ENCODE measurements around the gene PKIG.

The PKIG gene

GRCh38 chr20:44552050-44552449, 30.3 kb upstream of the PKIG start:
- peaks cover 11% of the 10 kb centered on the region; the same call in 1 of the 2 replicates for H3F3A ChIP-seq (ENCODE audit: low read depth)

DNA sequence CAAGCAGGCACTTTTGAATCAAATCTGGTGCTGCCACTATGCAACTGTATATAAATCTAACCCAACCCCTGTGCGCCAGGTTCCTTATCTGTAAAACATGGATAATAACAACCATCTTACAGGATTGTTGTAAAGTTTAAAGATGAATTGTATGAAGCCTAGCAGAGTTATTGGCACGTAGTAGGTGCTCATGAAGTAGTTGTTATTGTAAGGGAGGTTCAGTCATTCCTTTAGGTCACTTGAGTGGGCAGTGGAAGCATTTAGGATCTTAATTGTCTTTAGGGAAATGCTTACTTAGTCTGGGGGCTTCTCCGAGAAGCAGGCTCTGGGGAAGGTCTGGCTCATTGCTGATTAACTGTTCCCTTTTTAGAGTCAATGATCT, 29.8 kb upstream of the PKIG start:
- Histone ChIP-seq H3K4me2 (ENCODE audit: low read depth, low read length, poor library complexity, severe bottlenecking) (peak overlapping the region; percentile 55), H3K79me2 (ENCODE audit: insufficient read depth, low read length) (peaks cover 17% of the 10 kb centered on the region; the same call in 1 of the 2 replicates), H4K20me1 (ENCODE audit: insufficient read depth, low read length, poor library complexity, severe bottlenecking) (no peaks in the 10 kb centered on the region), H3K4me3 (ENCODE audit: low read length, poor library complexity, severe bottlenecking) (peak overlapping the region; percentile 42), H3K4me1 (ENCODE audit: insufficient read depth, low read length, poor library complexity, severe bottlenecking) (peaks cover 54% of the 10 kb centered on the region), H2AFZ (ENCODE audit: low read length) (peak overlapping the region; percentile 19; the same call in 1 of the 2 replicates), H3K9ac (ENCODE audit: low read depth, low read length, poor library complexity, severe bottlenecking) (peak overlapping the region; percentile 56), H3K9me3 (ENCODE audit: insufficient read depth, low read depth, low read length) (no peaks in the 10 kb centered on the region), H3K36me3 (ENCODE audit: insufficient read depth, low read length) (no peaks in the 10 kb centered on the region), H3K9me2 (replicated peaks; ENCODE audit: low read depth, low read length) (no peaks in the 10 kb centered on the region), H3F3A (ENCODE audit: low read depth) (peaks cover 11% of the 10 kb centered on the region; the same call in 1 of the 2 replicates), H3K27me3 (ENCODE audit: insufficient read depth, low read length, poor library complexity, severe bottlenecking) (no peaks in the 10 kb centered on the region)
- TF ChIP-seq, protein P1, sequence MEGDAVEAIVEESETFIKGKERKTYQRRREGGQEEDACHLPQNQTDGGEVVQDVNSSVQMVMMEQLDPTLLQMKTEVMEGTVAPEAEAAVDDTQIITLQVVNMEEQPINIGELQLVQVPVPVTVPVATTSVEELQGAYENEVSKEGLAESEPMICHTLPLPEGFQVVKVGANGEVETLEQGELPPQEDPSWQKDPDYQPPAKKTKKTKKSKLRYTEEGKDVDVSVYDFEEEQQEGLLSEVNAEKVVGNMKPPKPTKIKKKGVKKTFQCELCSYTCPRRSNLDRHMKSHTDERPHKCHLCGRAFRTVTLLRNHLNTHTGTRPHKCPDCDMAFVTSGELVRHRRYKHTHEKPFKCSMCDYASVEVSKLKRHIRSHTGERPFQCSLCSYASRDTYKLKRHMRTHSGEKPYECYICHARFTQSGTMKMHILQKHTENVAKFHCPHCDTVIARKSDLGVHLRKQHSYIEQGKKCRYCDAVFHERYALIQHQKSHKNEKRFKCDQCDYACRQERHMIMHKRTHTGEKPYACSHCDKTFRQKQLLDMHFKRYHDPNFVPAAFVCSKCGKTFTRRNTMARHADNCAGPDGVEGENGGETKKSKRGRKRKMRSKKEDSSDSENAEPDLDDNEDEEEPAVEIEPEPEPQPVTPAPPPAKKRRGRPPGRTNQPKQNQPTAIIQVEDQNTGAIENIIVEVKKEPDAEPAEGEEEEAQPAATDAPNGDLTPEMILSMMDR (conservative IDR thresholded peaks at IDR 0.05; ENCODE audit: low read length) = no peak
- no peak for TF ChIP-seq EZH2phosphoT487 (IDR thresholded peaks at IDR 0.05; ENCODE audit: borderline replicate concordance)

More at GRCh38 chr20:44552050-44552449, 30.3 kb upstream of the PKIG start:
- H3K27me3 ChIP-seq (ENCODE audit: insufficient read depth, low read length, poor library complexity, severe bottlenecking) = no peaks in the 10 kb centered on the region
- H3K4me3 ChIP-seq (ENCODE audit: low read length, poor library complexity, severe bottlenecking) = peak overlapping the region; percentile 42
- no peaks in the 10 kb centered on the region for H4K20me1 ChIP-seq (ENCODE audit: insufficient read depth, low read length, poor library complexity, severe bottlenecking)
- H3K79me2 ChIP-seq (ENCODE audit: insufficient read depth, low read length) = peaks cover 20% of the 10 kb centered on the region; the same call in 1 of the 2 replicates
- H3K9me2 ChIP-seq (replicated peaks; ENCODE audit: low read depth, low read length) = no peaks in the 10 kb centered on the region
- TF ChIP-seq EZH2phosphoT487 (IDR thresholded peaks at IDR 0.05; ENCODE audit: borderline replicate concordance) = no peak
- TF ChIP-seq, protein P1 (conservative IDR thresholded peaks at IDR 0.05; ENCODE audit: low read length) = no peak
- H3K9me3 ChIP-seq (ENCODE audit: insufficient read depth, low read depth, low read length) = no peaks in the 10 kb centered on the region
- no peak overlapping the region for H2AFZ ChIP-seq (ENCODE audit: low read length)
- H3K9ac ChIP-seq (ENCODE audit: low read depth, low read length, poor library complexity, severe bottlenecking) = peak overlapping the region; percentile 56
- no peaks in the 10 kb centered on the region for H3K36me3 ChIP-seq (ENCODE audit: insufficient read depth, low read length)
- peaks cover 54% of the 10 kb centered on the region for H3K4me1 ChIP-seq (ENCODE audit: insufficient read depth, low read length, poor library complexity, severe bottlenecking)
- peak overlapping the region; percentile 55 for H3K4me2 ChIP-seq (ENCODE audit: low read depth, low read length, poor library complexity, severe bottlenecking)

GRCh38 chr20:44552950-44553908, 29.1 kb upstream of the PKIG start:
- H3K4me3 ChIP-seq (ENCODE audit: low read length, poor library complexity, severe bottlenecking) = peak overlapping the region; percentile 42
- no peaks in the 10 kb centered on the region for H4K20me1 ChIP-seq (ENCODE audit: insufficient read depth, low read length, poor library complexity, severe bottlenecking)
- TF ChIP-seq EZH2phosphoT487 (IDR thresholded peaks at IDR 0.05; ENCODE audit: borderline replicate concordance) = no peak
- TF ChIP-seq, protein P1 (conservative IDR thresholded peaks at IDR 0.05; ENCODE audit: low read length) = no peak
- H3F3A ChIP-seq (ENCODE audit: low read depth) = peaks cover 11% of the 10 kb centered on the region; the same call in 1 of the 2 replicates
- no peaks in the 10 kb centered on the region for H3K9me3 ChIP-seq (ENCODE audit: insufficient read depth, low read depth, low read length)
- H3K9me2 ChIP-seq (replicated peaks; ENCODE audit: low read depth, low read length) = no peaks in the 10 kb centered on the region
- peak overlapping the region; percentile 56 for H3K9ac ChIP-seq (ENCODE audit: low read depth, low read length, poor library complexity, severe bottlenecking)
- H3K4me1 ChIP-seq (ENCODE audit: insufficient read depth, low read length, poor library complexity, severe bottlenecking) = peaks cover 54% of the 10 kb centered on the region
- no peaks in the 10 kb centered on the region for H3K27me3 ChIP-seq (ENCODE audit: insufficient read depth, low read length, poor library complexity, severe bottlenecking)
- H2AFZ ChIP-seq (ENCODE audit: low read length) = peak overlapping the region; percentile 19
- no peaks in the 10 kb centered on the region for H3K36me3 ChIP-seq (ENCODE audit: insufficient read depth, low read length)
- H3K79me2 ChIP-seq (ENCODE audit: insufficient read depth, low read length) = peaks cover 17% of the 10 kb centered on the region; the same call in 1 of the 2 replicates
- peak overlapping the region; percentile 55 for H3K4me2 ChIP-seq (ENCODE audit: low read depth, low read length, poor library complexity, severe bottlenecking)

All from Loucy (cell line).